HG02981 (cell line): ENCODE results near the gene KCNMA1.

Experiments
- ATAC-seq: cut with Tn5 transposase; IDR thresholded peaks from one replicate; pipeline ENCODE4 v1.9.1; 2021; ENCODE audit warnings: mild to moderate bottlenecking, moderate library complexity; ENCODE audit not compliant: unreplicated experiment

Gene KCNMA1

DNA sequence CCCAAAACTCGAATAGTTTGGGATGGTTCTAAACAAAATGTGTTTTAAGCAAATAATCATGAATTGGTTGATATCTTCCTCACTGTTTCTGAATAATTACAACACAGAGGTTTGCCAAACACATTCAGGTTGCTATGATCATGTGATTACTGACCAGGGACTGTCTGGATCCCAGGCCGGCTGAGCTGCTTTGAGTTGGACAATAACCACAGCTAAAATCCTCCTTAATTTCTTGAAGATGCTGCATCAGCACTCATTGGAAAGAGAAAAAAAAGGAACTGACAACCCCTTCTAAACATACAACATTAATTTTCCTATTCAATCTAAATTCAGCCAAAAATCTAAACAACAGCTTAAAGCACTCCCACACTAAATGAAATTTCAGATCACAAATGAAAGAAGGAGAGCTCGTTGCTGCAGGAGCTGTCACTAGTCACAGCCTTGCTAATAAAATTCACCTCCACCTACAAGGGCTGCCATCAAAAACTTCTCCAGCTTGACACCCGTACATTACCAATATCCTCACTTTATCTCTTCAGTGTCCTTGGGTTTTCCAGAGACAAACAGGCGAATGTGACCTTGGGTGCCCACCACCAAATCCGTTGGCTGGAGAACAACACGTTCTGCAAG is 560.2 kb downstream of the KCNMA1 start:
- no peak for ATAC-seq

DNA sequence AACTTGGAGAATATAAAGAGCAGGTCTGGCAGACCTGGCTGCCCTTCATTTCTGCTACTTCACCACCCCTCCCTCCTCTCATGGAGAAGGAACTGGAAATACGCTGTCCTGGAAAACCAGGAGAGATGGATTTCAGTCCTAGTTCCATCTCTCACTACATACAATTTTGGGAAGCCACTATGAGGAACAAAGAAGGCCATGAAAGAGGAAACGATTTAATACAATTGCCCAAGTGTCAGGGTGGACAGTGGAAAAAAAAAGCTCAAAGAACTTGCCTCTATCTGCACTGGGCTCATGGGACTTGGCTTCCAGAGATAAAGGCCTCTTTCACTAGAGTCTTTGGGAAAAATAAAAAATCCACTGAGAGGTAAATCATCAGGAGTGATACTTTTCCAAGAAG is 561.7 kb downstream of the KCNMA1 start:
- ATAC-seq = no peak

DNA sequence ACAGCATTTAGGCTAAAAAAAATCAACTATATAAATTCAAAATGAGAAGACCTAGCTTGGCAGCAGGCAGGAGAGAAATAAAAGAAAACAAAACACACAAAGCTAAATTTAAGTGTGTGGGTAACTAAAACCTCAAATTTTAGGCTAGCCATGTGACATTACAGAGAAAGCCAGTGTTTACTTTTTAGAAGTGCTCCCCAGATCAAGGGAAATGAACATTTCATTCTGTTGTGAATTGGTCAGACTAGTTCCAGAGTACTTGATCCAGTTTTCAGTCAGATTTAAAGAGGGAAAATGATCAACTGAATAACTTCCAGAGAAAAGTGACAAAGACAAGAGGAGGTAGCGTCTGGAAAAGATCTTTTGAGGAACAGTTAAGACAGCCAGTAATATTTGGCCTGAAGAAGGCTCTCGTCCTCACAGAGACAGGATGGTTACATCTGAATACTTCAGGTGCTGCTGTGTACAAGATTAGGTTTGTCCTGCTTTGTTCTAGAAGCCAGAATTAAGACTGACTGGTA is 563.4 kb downstream of the KCNMA1 start:
- no peak for ATAC-seq

DNA sequence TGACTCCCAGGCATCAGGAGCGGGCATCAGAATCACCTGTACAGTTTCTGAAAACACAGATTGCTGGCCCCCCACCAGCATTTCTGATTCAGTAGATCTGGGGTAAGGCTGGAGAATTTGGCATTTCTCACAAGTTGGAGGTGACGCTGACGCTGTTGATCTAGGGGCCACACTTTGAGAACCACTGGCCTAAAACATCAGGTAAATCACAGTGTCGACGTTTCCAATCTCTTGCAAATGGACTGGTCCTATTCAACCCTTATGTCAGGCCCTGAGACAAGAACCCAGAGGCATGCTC is 564.0 kb downstream of the KCNMA1 start:
- no peak for ATAC-seq

DNA sequence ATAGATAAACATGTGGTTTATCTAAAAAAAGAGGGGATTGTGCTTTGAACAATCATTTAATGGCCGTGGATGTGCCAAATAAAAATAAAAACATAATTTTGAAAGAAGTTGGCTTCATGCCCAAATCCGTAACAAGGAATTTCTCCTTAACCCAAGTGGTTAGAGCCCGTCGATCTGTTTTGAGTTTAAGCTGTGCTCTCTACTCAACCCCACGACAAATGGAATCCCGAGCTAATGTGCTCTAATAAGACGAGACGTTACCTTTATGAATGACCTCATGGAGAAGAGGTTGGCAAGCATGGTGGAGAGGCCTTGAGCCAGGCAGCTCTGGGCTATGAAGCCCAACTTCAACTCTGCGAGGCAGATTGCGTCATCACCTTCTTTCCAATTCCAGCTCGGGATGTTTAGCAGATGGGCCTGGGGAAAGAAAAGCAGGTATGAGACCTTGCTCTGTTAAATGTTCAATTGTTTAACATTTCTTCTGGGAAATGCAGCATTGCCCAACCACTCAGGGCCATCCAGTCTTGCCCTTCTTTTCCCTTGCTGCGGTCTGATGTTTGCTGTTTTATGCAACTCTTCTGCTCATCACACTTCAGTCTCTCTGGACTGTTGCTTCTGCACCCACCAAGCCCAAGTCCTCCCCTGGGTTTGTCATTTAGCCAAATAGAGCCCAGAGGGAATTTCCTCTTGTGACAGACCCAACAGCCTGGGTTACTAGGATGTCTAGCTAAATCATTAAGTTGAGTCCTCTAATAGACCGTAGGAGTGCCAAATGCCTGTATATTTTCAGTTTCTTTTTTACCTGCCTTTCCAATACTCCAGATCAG is 564.6 kb downstream of the KCNMA1 start:
- no peak for ATAC-seq

DNA sequence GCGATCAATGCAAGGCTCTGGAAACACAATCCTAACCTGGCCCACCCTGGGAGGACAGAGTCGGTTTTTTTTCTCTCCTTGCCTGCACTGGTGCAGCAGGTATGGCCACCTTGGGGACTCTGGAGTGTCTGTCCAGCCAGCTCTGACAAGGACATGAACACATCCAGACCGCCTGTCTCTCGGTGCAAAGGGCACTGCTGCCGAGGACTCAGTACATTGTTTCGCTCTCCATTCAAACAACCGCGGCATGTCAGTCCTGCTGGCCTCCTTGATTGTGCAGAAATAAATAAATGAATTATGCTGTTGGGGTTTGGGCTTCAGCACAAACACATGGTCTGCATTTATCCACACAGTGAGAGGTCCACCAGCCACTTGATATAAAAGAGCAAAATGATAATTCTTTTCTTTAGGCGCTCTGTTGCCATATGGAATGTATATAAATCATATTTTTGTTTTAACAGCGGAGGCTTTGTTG is 565.2 kb downstream of the KCNMA1 start:
- ATAC-seq = no peak

DNA sequence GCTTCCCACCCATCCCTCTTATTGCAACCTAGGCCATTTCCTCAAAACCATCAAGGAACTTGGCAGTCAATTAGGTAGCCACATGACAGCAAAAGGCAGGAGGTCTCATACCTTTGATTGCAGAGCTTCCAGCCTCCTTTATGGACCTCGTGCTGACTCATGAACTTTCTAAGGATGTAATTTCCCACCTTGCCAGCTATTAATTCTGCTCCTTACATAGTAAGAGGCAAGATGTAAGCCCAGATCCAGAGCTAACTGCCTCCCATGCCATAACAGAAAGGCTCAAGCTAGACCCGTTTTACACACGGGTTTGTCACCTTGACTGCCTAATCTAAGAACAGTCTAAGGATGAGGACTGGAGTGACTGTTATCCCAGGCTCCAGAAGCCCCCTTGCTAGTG is 565.7 kb downstream of the KCNMA1 start:
- no peak for ATAC-seq

DNA sequence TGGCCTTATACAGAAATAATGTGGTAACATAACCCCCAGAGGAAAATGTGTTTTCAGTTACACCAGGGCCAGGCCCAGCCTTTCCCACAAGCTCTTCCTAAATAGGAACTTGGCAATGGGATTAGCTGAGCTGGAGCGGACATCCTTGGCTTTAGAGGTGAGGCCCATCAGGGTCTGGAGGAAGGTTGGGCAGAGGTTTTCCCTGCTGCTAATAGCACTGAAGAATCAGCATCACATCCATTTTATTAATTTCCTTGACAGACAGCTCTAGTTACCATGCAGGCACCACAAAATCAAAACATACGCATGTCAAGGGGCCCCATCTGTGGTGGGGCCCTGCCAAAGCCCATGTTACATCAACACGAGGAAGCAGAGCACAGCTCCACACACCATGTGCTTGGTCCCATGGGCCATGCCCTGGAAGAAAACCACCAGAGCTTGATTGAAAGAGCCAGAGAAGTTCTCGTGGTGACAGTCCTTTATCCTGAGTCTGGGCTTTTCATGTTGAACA is 566.6 kb downstream of the KCNMA1 start:
- ATAC-seq = no peak

DNA sequence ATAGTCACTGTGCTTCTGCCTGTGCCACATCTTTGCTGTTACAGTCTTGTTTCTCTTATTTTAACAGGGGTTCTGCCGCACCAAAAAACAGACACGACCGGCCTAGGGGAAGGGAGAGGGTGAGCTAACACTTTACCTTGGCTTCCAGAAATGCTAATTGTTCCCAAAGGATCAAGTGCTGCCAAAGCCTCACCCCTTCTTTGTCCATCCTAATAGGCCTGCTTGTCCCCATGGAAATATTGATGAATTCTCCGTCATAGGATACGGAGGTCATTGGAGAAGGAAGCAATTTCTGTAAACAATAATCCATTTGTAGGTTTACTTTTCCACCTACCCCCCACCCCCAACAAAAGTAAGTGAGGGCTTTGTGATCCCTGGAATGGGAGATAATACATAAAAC is 567.3 kb downstream of the KCNMA1 start:
- no peak for ATAC-seq

DNA sequence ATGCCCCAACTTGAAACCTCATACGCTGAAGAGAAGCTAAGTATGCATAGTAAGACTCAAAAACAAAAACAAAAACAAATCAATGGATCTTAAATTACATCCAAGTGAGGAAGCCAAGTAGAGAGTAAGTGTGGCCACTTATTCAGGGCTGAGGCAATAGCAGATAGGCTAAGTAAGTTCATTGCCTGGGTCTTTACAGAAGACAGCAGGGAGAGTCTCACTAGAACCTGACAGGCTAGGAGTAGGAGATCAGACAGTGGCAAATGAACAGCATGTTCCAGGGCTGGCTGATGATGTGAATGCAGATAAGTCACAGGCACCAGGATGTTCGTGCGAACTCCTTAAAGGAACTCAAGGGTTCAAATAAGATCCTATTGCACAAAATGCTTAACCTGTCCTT is 568.6 kb downstream of the KCNMA1 start:
- no peak for ATAC-seq

DNA sequence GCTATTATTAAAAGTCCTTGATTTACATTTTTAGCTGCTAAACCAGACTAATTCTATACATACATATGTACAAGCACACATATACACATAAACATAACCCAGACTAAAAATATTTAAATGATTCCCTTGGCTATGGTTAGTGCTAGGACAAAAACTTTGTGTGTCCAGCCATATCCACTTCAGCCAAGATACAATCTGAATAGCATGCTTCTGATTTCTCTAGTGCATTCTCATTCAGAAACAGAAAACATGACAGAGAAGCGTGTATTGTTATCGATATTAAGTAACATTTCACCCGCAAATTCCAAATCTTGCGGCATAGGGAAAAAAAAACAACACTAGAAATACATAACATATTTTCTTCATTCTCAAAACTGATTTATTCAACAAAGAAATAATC is 569.3 kb downstream of the KCNMA1 start:
- ATAC-seq = no peak

DNA sequence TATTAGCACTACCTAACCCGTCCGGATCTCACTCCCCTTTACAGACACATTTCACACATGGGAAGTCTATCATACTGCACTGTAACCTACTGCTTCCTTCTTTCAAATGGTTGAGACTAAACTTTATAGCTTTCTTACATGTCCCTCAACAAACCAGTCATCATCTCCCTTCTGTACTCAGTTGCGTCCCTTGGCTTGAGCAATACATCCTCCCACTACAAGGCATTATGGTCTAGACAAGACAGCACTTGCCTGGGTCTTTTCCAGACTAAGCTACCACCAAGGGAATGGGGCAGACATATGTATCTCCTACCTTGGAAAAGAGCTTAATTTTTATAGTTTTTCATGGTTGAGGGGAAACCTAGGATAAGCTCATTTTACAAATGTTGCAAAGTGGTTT is 575.2 kb downstream of the KCNMA1 start:
- ATAC-seq = no peak

DNA sequence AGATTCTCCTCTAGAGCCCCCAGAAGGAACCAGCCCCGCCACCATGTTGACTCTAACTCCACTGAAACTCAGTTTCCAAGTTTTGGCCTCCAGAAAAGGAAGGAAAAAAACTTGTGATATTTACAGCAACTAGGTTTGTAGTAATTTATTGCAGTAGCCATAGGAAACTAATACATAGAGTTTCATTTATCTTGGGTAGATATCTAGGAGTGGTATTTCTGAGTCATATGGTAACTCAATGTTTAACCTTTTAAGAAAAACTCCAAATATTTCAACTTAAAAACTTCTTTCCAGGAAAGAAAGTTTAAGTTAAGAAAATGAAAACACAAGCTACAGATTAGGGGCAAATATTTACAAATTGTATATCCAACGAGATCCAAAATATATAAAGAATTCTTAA is 576.7 kb downstream of the KCNMA1 start:
- ATAC-seq = no peak

DNA sequence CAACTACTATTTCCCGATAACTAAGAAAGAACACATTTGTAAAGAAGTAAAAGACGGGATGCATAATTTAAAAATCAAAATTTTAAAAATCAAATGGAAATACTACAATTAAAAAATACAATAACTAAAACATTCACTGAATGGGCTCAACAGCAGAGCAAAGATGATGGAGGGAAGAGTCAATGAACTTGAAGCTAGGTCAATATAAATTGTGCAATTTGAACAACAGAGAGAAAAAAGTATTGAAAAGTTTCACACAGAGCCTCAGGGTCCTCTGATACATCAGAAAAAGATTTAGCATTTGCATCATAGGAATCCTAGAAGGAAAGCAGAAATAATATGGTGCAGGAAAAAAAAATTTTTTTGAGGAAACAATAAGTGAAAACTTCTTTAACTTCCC is 581.0 kb downstream of the KCNMA1 start:
- ATAC-seq = no peak

DNA sequence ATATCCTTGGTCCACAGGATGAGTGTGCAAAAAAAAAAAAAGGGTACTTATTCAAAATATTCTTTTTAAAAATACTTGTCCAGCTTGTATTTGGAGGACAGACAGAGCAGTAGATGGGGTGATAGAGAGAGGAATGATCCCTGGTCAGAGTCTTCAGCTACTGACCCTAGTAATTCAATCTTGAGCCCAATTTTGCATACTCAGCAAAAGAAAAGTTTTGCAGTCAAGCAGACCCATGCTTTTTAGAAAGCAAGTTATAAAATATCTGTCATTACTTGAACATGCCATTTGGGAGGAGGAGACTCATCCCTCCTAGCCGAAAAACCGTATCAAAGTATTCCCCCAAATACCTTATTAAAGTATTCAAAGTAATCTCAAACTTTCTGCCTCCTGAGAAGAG is 585.0 kb downstream of the KCNMA1 start:
- no peak for ATAC-seq

DNA sequence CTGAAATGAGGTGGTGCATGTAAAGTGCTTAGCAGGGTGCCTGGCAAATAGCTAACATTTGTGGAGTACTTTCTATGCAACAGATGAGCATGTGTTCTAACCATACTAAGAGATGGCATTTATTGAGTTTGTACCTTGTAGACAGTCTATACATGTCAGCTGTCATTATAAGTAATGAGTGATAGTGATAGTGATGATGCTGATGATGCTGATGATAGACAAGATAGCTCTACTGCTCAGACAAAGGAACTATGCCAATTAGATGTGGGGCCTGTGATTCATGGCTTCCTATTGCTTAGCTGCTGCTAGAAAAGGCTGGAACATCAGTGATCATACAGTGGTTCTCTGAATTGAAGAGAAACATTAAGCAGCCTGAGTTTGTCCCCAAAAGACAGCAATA is 585.8 kb downstream of the KCNMA1 start:
- no peak for ATAC-seq

DNA sequence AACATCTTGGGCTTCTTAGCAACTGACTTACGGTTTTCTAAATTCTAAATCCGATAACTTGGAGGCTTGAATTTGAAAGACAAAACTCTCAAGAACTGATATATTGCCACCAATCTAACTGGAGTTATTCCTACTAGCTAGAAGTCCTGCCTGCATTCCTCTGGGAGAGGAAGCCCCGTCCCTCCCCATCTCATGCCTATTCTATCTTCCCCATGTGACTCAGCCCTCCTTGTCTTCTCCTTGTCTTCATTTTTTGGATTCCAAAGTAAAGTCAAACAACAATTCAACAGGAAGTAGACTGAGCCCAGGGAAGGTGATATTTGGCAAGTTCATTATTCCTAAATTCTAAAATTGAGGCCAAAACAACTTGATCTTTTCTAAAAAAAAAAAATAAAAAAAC is 587.7 kb downstream of the KCNMA1 start:
- no peak for ATAC-seq

DNA sequence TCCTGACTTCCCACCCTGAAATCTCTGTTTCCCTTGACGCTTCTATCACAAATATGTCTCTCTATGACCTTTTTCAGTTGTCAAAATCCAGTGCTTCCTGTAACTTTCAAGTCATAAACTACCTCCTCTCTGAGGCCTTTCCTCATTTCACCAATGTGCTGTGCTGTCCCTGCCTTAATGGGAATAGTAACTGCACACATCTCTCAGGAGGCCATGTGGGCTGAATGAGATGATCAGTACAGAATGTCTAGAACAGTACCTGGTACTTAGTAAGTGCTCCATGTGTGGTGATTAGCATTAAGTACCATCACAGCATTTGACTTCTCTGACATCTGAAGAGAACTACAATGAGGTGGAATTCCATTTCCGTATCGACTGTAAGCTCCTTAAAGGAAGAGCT is 588.5 kb downstream of the KCNMA1 start:
- ATAC-seq = no peak

DNA sequence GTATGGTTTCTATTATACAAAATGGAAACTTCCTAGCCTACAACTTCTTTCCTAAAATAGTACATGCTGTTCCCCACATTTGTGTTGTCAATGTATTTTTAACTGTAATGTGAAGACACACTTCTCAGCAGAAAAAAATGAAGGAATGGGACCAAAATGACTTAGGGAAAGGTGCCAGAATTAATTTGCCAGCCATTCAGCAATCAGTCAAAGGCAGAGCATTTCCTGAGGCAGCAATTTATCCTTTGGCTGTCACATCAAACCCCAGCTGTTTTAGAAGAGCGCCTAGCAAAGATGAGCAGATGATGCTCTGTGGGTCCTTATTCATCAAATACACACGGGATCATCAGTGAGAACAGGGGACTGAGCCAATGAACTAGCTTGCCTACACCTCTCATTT is 592.5 kb downstream of the KCNMA1 start:
- no peak for ATAC-seq

DNA sequence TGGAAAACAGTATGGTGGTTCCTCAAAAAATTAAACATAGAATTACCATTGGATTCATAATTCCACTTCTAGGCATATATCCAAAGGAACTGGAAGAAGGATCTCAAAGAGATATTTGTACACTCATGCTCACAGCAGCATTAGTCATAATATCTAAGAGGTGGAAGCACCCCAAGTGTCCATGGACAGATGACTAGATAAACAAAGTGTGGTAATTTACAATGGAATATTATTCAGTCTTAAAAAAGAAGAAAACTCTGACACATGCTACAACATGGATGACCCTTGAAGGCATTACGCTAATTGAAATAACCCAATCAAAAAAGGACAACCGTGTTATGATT is 594.2 kb downstream of the KCNMA1 start:
- no peak for ATAC-seq

DNA sequence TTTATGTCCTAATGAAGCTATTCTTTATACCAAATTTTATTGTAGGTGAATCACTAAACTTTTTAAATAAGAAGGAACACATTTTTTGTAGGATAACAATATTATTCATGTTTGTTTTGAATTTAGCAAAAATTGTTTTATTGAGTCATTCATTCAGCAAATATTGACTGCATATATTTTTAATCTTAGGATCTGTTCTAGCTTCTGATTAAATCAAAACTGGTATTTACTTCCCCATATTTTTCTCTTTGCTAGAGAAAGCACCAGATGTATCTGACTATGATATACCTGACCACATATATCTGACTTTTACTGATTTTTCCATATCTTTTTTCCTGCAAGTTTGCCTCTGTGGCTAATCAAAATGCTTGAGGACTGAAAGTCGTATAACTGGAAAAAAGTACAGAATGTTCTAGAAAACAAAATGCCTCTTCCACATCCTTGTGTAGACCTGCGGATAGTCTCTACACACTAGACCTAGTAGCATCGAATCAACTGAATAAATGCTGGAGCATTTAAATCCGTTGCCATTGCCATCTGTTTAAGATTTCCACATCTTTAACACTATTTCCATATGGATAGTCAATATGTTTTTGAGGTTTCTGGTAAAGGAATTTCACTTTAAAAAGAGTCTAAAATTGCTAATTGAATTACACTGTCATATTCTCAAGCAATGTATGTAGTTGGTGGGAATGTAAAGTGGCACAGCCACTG is 594.7 kb downstream of the KCNMA1 start:
- no peak for ATAC-seq
